Measurements from ENCODE around the gene BCL3. TPM values are rescaled to one million over a fixed set of nuclear protein-coding genes. Genes with fewer than 3 reads are reported as not detected.
"Not testable (repeated sequence)": the region's sequence is repeated elsewhere in the genome, so short reads cannot be mapped to it uniquely, and the experiment has no call there.

BCL3 gene
- total and polyA plus RNA-seq, 2 of the 13 experiments (the other 11 are each of a cell fraction or from before 2014, with no cell fraction given), result 2.3 to 4.0 TPM

DNA sequence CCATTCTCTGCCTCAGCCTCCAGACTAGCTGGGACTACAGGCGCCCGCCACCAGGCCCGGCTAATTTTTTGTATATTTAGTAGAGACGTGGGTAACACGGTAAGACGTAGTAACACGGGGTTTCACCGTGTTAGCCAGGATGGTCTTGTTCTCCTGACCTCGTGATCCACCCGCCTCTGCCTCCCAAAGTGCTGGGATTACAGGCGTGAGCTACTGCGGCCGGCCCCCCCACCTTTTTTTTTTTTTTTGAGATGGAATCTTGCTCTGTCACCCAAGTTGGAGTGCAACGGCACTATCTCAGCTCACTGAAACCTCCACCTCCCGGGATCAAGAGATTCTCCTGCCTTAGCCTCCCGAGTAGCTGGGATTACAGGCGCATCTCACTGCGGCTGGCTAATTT is 23.6 kb downstream of the BCL3 start:
- intact Hi-C loops (cut with micrococcal nuclease; ENCODE audit: unreplicated experiment), result loop anchor here (5.0 kb wide), 2 partner anchors 35 to 200 kb away; partner anchors contain the start of gene BCAM
- CTCF ChIA-PET (ENCODE audit: low intra/inter-chr PET ratio, low total read pairs), result interaction anchor here (3.0 kb wide), 1 partner anchor 47 kb away, joined by 50 read pairs; no protein-coding TSS in a partner anchor

DNA sequence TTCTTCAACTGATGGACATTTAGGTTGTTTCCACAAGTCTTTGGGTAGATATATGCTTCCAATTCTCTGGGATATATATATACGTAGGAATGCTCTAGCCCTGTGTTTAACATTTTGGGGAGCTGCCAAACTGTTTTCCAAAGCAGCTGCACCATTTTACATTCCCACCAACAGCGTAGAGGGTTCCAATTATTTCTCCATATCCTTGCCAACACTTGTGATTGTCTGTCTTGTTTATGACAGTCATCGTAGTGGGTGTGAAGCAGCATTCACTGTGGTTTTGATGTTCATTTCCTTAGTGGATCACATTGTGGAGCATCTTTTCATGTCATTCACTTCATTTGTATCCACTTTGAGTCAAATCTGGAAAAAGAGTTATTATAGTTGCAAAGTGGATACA is 24.5 kb downstream of the BCL3 start:
- Histone ChIP-seq H3K27me3 (ENCODE audit: control insufficient read depth in 1 of 2, insufficient read depth in 2 of 2, low read length in 2 of 2) (no peaks in the 10 kb centered on the region), H3K79me2 (ENCODE audit: insufficient read depth, low read length) (no peaks in the 10 kb centered on the region), H3K36me3 (replicated peaks in 1 of 2; ENCODE audit: control insufficient read depth in 1 of 2, insufficient read depth in 2 of 2, low read length in 2 of 2) (no peaks in the 10 kb centered on the region), H3K4me2 (ENCODE audit: low read depth, low read length) (no peak overlapping the region), H3K27ac (ENCODE audit: extremely low read length, insufficient read depth, low read length) (no peak overlapping the region), H4K20me1 (ENCODE audit: insufficient read depth, low read length) (no peaks in the 10 kb centered on the region), H3K4me3 (replicated peaks in 1 of 3; ENCODE audit: insufficient read depth in 1 of 3, low read depth in 2 of 3, low read length in 3 of 3) (no peak overlapping the region), H3K9me3 (ENCODE audit: low read length) (no peaks in the 10 kb centered on the region), H3K4me1 (ENCODE audit: insufficient read depth, low read length) (peaks cover 50% of the 10 kb centered on the region), H3K9ac (ENCODE audit: insufficient read depth, low read depth, low read length) (no peak overlapping the region), H2AFZ (ENCODE audit: low read length) (no peak overlapping the region)
- no TSS peak for BruUV-seq (replicated peaks)
- FAIRE-seq (no peak), ATAC-seq (no peak), DNase-seq (ENCODE audit: low spot score) (no peak)
- intact Hi-C loops (cut with micrococcal nuclease; ENCODE audit: unreplicated experiment), result loop anchor here (5.0 kb wide), 2 partner anchors 34 to 201 kb away; partner anchors contain the start of gene BCAM
- ChIA-PET POLR2A (interaction anchor here (2.1 kb wide), 1 partner anchor 201 kb away, joined by 4 read pairs; no protein-coding TSS in a partner anchor), CTCF (ENCODE audit: low intra/inter-chr PET ratio, low total read pairs) (no interaction called here)
- TF ChIP-seq ZNF737 (CRISPR knock-in tag; IDR thresholded peaks at IDR 0.05; ENCODE audit: borderline replicate concordance) (no peak), EED (CRISPR knock-in tag; IDR thresholded peaks at IDR 0.05) (no peak), ZNF7 (CRISPR knock-in tag; IDR thresholded peaks at IDR 0.05) (peak; percentile 96), PAX8 (CRISPR knock-in tag; IDR thresholded peaks at IDR 0.05; ENCODE audit: borderline replicate concordance) (no peak)
- WGBS (ENCODE audit: low lambda C conversion rate), result 53% methylated on average over 3 of the region's 3 CpGs
- in situ Hi-C loops (cut with HindIII; ENCODE audit: extremely low pct_ligation_motif_present, low pct_unique_long_range_greater_than_20kb), result loop anchor here (10.0 kb wide), 1 partner anchor 198 kb away; no protein-coding TSS in a partner anchor

More for the DNA sequence above, 23.6 kb downstream of the BCL3 start:
- POLR2A ChIA-PET, result interaction anchor here (2.1 to 2.7 kb wide), 2 partner anchors 49 to 201 kb away, joined by 4 to 35 read pairs; no protein-coding TSS in a partner anchor
- not testable (repeated sequence) for H3K27me3 ChIP-seq (ENCODE audit: control insufficient read depth in 1 of 2, insufficient read depth in 2 of 2, low read length in 2 of 2); FAIRE-seq; H3K27ac ChIP-seq (ENCODE audit: extremely low read length, insufficient read depth, low read length); H3K9me3 ChIP-seq (ENCODE audit: low read length); H3K4me2 ChIP-seq (ENCODE audit: low read depth, low read length); H3K9ac ChIP-seq (ENCODE audit: insufficient read depth, low read depth, low read length); H3K79me2 ChIP-seq (ENCODE audit: insufficient read depth, low read length); ATAC-seq; BruUV-seq (replicated peaks); H2AFZ ChIP-seq (ENCODE audit: low read length); DNase-seq (ENCODE audit: low spot score); H4K20me1 ChIP-seq (ENCODE audit: insufficient read depth, low read length); H3K36me3 ChIP-seq (replicated peaks in 1 of 2; ENCODE audit: control insufficient read depth in 1 of 2, insufficient read depth in 2 of 2, low read length in 2 of 2); H3K4me3 ChIP-seq (replicated peaks in 1 of 3; ENCODE audit: insufficient read depth in 1 of 3, low read depth in 2 of 3, low read length in 3 of 3)
- peaks cover 52% of the 10 kb centered on the region for H3K4me1 ChIP-seq (ENCODE audit: insufficient read depth, low read length)
- 67% methylated on average over 18 of the region's 18 CpGs for WGBS (ENCODE audit: low lambda C conversion rate)
- in situ Hi-C loops (cut with HindIII; ENCODE audit: extremely low pct_ligation_motif_present, low pct_unique_long_range_greater_than_20kb), result loop anchor here (10.0 kb wide), 1 partner anchor 197 kb away; no protein-coding TSS in a partner anchor
